ENCODE measurements around the gene CDRT4. TPM values are rescaled to one million over a fixed set of nuclear protein-coding genes. Genes with fewer than 3 reads are reported as not detected.

The CDRT4 gene
- polyA plus RNA-seq, 1 experiment, result 4.1 TPM

- peaks cover 4% of the 10 kb centered on the region for H3K27me3 ChIP-seq (ENCODE audit: control insufficient read depth, insufficient read depth, low read length)
- no peak overlapping the region for H3K27ac ChIP-seq (ENCODE audit: low read depth, low read length)
- no peak for TF ChIP-seq CTCF (IDR thresholded peaks at IDR 0.05; ENCODE audit: low read depth, low read length)
- ChIA-PET CTCF (no interaction called here), POLR2A (no interaction called here)
- DNase-seq (ENCODE audit: low read depth, low spot score), result no peak
- no peaks in the 10 kb centered on the region; the same call in 1 of the 2 replicates for H3K9me3 ChIP-seq (ENCODE audit: control insufficient read depth, insufficient read depth, low read length)
- no peak overlapping the region for H3K4me3 ChIP-seq (ENCODE audit: low read depth, low read length)
Measured at GRCh38 chr17:15414532-15415306, 52.7 kb downstream of the CDRT4 start.

- Histone ChIP-seq H3K27ac (ENCODE audit: low read depth, low read length) (no peak overlapping the region), H3K9me3 (ENCODE audit: control insufficient read depth, insufficient read depth, low read length) (no peaks in the 10 kb centered on the region; the same call in 1 of the 2 replicates), H3K4me3 (ENCODE audit: low read depth, low read length) (no peak overlapping the region), H3K27me3 (ENCODE audit: control insufficient read depth, insufficient read depth, low read length) (peaks cover 4% of the 10 kb centered on the region)
- ChIA-PET CTCF (interaction anchor here (1.3 kb wide), 1 partner anchor 43 kb away, joined by 3 read pairs; no protein-coding TSS in a partner anchor), POLR2A (no interaction called here)
- no peak for TF ChIP-seq CTCF (IDR thresholded peaks at IDR 0.05; ENCODE audit: low read depth, low read length)
- DNase-seq (ENCODE audit: low read depth, low spot score), result no peak
Measured at GRCh38 chr17:15413101-15413771, 54.2 kb downstream of the CDRT4 start.

DNA sequence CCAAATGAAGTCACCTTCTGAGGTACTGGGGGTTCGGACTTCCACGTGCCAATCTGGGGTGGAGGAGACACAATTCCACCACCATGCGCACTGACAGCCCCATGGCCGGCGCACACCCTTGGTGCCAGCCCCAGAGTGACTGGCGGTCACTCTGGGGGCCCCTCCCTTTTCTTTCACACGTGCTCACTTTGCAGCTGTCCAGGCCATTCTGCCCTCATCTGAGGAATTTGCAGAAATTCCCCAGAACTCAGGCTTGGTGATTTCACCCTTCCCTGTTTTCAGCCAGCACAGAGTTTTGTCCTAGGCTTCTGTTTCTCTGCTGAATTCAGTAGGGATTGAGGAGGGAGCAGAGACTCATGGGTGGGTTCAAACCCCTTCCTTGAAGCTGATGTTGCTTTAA lies 54.8 kb downstream of the CDRT4 start:
- H3K9me3 ChIP-seq (ENCODE audit: control insufficient read depth, insufficient read depth, low read length), result no peaks in the 10 kb centered on the region; the same call in 1 of the 2 replicates
- no peak for DNase-seq (ENCODE audit: low read depth, low spot score)
- ChIA-PET POLR2A (no interaction called here), CTCF (interaction anchor here (1.3 kb wide), 1 partner anchor 44 kb away, joined by 3 read pairs; no protein-coding TSS in a partner anchor)
- TF ChIP-seq CTCF (IDR thresholded peaks at IDR 0.05; ENCODE audit: low read depth, low read length), result no peak
- H3K27me3 ChIP-seq (ENCODE audit: control insufficient read depth, insufficient read depth, low read length), result peaks cover 2% of the 10 kb centered on the region
- H3K4me3 ChIP-seq (ENCODE audit: low read depth, low read length), result no peak overlapping the region
- no peak overlapping the region for H3K27ac ChIP-seq (ENCODE audit: low read depth, low read length)

DNA sequence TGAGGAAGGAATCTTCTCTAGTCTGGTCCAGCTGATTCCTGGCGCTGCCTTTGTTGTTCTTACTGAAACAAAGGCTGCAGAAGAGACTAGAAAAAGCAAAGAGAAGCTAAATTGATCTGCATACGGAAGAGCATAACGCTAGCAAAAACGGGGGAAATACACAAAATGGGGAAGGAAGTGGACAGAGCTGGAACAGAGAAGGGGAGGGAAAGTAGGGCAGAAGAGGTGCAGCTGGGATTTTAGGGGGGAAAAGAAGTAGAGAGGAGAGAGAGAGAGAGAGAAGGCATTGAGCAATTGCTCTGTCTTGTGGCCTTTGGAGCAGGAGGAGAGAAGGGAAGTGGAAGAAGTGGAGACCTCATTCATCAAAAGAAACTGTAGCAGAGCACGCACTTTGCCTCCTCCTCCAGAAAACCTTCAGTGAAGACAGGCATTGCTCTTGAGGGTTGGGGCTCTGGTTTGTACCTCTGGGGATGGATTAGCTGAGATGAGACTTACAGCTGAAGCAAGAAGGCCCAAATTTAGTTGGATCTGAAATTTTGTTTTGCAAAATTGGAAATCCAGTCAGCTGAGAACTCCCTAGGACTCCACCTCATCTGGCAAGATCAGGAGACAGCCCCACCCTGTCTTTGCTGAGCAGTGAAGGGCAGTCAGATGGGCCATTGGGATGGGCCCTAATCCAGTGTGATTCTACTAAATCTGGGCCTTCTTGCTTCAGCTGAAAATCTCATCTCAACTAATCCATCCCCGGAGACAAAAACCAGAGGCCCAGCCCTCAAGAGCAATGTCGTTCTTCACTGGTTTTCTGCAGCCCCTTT lies 55.8 kb downstream of the CDRT4 start:
- no peak for DNase-seq (ENCODE audit: low read depth, low spot score)
- CTCF ChIA-PET, result interaction anchor here (0.7 to 2.8 kb wide), 2 partner anchors 46 to 91 kb away, joined by 3 to 14 read pairs; no protein-coding TSS in a partner anchor
- H3K9me3 ChIP-seq (ENCODE audit: control insufficient read depth, insufficient read depth, low read length), result no peaks in the 10 kb centered on the region; the same call in 1 of the 2 replicates
- no peaks in the 10 kb centered on the region for H3K27me3 ChIP-seq (ENCODE audit: control insufficient read depth, insufficient read depth, low read length)
- H3K27ac ChIP-seq (ENCODE audit: low read depth, low read length), result no peak overlapping the region
- no peak for TF ChIP-seq CTCF (IDR thresholded peaks at IDR 0.05; ENCODE audit: low read depth, low read length)
- POLR2A ChIA-PET, result interaction anchor here (0.7 kb wide), 1 partner anchor 21 kb away, joined by 6 read pairs; no protein-coding TSS in a partner anchor
- H3K4me3 ChIP-seq (ENCODE audit: low read depth, low read length), result no peak overlapping the region
